ENCODE measurements around the gene ZMYM3.

The ZMYM3 gene

DNA sequence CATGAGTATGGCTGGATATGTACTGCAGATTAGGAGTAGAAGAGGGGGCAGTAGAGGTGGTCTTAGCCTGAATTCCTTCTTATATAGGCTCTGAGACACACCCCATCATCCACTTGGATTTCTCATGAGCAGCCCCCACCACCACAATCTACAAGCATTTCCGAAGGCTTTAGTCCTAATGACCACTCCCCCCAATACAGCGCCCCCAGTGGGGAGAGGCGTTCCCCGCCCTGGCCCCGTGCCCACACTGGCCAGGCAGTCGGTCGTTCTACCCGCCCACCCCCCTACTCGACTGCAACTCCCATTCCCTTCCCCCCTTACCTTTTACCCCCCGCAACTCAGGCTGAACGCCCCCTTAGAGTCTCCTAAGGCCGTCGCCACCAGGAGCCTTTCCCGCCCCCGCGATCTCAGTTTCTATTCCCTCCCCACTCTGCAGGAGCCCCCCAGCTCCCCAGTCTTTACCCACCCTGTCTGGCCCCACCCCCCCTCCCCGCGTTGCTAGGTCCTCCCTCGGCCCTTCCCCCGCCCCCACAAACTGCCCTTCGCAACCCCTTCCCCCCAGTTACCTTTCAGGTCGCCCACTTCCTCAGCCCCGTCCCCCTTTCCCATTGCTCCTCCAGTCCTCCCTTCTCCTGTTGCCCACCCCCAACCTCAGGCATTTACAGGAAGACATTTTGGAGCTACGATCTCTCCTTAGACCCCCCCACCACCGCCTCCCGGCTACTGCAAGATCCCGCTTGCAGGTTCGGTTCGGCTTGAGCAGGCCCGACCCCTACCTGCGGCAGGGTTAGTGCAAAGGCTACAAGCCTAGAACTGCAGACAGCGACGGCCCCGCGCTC lies 468 bp downstream of the ZMYM3 start:
- no peak for DNase-seq (ENCODE audit: low read depth, low spot score)

DNA sequence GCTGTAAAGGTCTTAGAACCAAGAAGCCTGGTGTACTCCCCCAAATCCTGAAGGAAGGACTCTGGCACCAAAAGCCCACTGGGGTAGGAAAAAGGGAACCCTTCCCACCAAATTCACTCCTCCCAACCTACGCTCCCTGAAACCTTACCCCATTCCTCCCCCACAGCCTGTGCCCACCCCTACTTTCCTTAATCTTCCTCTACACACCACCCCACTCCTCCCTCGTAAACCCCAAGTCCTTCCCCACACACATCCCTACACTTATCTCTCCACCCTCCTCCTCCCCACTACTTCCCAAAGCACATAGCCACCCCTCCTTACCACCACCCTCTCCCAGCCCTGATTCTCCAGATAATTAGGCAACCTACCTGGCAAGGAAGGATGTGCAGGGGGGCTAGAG lies 1.7 kb downstream of the ZMYM3 start:
- DNase-seq (ENCODE audit: low read depth, low spot score) = no peak

DNA sequence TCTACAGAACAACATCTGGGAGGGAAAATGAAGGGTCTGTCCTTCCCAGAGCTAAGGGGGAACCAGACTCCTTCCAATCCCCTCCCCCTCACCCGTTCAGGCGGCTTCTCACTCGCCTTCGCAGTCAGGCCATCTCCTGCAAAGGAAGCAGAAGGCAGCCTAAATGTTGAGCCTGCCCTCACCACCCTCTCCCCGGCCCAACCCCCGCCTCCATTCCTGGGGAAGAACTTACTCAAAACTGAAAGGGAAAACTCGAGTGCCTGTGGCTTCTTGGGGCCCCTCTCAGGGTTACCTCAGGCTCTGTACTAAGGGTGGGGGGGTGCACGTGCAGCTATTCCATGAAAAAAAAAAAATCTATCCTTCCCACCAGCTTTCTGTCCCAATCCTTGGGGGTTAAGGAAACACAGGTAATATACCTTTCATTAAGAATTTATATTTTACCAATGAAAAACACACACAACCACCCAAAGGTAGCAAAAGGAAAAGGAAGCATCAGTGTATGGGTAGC lies 2.4 kb downstream of the ZMYM3 start:
- no peak for DNase-seq (ENCODE audit: low read depth, low spot score)

DNA sequence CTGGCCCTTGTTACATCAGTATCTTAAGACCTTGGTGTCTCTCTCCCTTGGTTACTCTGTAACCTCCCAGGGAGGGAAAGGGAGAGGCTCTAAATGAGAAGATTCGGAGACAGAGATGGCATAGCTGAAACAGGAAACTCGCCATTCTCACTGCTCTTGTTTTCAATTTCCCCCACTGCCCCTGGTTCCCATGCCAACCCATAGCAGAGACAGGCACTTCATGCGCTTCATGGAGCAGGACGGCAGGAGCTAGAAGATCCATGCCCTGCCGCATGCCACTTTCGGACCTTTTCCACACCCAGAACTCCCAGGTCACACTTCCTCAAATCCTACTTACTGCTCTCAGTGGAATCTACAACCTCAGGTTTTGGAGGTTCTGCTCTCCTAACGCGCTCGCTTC lies 3.1 kb downstream of the ZMYM3 start:
- DNase-seq (ENCODE audit: low read depth, low spot score) = no peak

DNA sequence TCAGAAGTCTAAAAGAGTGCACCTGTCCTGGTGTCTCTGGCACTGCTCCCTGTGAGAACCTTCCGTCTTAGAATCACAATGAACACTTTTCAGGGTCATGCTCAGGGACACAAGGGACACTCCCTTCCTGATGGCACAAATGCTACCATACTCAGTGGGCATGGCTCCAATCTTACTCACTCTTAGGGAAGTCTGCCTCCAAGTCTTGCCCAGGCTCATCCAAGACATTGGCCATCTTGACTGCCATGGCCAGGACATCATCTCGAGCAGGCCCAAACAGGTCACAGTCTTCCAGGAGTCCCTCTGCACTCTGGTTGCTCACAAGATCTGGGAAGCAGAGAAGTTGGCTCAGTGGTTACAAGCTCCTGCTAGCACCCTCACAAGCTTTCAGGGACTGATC lies 8.8 kb downstream of the ZMYM3 start:
- DNase-seq (ENCODE audit: low read depth, low spot score) = no peak

DNA sequence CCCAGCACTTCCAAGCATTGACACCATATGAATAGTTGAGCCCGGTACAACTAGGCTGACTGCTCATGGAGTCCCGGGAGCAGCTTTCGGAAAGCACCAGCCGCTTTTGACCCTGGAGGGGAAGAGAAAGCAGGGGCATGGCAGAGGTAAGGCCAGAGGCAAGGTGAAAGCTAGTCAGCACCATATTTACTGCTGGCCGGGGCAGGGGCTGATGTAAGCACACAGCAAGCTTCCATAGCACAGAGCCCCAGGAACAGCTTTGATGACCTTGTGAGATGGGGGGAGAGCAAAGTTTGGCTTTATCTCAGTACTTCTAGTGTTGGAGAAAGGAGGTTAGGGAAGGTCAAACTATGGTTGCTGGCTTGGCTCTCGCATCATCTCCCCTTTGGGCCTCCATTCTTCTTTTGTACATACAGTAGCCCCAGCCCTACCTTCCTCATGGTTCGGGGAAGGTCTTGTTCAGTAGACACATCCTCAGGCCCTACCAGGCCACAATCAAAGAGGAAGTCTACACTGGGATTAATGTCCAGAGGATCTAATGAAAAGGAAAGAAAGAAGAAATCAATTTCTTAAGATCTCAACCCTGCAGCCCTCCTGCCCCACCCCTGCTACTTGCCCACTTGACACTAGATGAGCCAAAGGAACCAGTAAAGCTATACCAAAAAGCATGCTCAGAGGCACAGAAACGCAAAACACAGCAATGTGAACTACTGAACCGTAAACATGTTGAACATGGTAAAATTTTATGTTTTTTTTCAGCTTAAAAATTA lies 9.4 kb downstream of the ZMYM3 start:
- DNase-seq (ENCODE audit: low read depth, low spot score) = no peak

DNA sequence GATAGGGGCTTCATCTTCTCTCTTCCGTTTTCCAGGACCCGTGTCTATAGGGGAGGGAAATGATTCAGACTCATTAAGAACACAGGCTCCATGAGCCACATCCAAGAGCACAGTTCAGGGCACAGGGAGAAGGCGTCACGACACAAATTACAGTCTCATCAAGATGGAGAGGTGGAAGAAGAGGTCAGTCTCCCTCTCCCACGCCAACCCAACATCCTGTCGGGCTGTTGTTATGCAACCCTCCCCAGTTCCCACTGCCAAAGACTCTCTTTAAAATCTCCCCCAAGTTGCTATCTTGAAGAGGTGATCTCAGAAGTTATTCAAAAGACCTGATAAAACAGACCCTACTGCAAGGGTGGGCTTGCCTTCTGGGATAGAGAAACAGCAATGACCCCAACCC lies 12.6 kb downstream of the ZMYM3 start:
- no peak for DNase-seq (ENCODE audit: low read depth, low spot score)

DNA sequence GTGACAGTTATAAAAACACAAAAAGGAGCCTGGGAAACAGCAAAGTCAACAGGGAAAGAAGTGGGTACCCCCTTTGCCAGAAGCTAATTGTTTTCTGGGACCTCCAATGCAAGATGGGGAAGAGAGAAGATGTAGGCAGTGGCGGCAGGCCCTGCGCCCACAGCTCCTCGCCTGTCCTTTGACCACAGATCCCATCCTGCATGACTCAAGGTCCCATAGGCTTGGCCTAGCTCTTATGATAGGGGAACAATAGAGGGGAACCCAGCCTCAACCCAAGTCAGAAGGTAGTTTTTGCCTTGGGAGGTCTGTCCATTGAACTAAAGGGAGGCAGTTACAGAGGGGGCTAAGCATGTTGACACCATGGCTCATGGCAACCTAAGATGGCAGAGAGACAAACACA lies 14.2 kb downstream of the ZMYM3 start:
- no peak for DNase-seq (ENCODE audit: low read depth, low spot score)

DNA sequence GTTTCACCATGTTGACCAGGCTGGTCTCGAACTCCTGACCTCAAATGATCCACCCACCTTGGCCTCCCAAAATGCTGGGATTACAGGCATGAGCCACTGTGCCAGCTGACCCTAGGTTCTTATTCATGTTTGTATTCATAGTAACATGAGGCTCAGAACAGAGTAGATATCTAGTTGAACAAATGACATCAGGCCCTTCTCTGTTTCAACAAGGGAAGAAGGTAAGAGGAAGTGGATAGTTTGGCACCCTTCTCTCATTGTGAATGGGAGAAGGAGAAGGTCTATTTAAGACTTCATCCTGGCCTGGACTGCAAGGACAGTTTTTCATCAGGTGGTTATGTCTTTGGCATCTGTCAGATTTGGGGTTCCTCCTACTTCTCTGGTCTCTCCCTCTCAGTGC lies 17.1 kb downstream of the ZMYM3 start:
- no peak for DNase-seq (ENCODE audit: low read depth, low spot score)

DNA sequence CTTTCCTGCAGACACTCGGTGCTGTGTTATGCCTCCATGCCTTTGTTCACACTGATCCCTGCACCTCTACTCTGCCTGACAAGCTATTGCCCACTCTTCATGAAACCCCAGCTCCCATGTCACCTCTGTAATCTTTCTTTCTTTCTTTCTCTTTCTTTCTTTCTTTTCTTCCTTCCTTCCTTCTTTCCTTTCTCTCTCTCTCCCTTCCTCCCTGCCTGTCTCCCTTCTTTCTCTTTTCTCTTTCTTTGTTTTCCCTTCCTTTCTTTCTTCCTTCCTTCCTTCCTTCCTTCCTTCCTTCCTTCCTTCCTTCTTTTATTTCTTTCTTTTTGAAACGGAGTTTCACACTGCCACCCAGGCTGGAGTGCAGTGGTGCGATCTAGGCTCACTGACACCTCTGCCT lies 18.5 kb downstream of the ZMYM3 start:
- no peak for DNase-seq (ENCODE audit: low read depth, low spot score)

DNA sequence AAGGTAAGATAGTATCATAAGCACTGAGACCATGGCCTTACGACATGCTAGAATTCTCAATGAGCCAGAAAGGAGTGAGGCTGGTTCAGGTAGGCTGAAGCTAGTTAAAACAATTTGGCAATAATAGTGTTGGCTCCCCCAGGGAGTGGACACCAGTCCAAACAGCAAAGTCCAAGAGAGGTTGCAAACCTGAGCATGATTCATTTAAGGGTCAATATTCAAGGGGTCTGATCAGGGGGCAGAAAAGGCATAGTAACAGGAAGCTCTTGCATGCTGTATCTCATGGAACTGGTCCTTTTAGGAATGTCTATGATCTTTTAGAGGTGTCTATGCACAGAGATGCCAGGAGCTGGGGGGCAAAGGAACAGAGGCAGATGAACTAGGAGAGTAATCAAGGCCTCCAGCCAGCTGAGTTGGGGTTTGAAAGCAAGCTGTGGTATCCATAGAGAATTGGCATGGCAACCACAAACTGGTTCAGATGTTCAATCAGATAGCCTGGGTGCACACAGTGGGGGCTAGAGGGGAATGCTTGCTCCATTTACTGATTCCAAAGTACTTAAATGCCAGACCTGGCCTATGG lies 25.8 kb downstream of the ZMYM3 start:
- no peak for DNase-seq (ENCODE audit: low read depth, low spot score)

DNA sequence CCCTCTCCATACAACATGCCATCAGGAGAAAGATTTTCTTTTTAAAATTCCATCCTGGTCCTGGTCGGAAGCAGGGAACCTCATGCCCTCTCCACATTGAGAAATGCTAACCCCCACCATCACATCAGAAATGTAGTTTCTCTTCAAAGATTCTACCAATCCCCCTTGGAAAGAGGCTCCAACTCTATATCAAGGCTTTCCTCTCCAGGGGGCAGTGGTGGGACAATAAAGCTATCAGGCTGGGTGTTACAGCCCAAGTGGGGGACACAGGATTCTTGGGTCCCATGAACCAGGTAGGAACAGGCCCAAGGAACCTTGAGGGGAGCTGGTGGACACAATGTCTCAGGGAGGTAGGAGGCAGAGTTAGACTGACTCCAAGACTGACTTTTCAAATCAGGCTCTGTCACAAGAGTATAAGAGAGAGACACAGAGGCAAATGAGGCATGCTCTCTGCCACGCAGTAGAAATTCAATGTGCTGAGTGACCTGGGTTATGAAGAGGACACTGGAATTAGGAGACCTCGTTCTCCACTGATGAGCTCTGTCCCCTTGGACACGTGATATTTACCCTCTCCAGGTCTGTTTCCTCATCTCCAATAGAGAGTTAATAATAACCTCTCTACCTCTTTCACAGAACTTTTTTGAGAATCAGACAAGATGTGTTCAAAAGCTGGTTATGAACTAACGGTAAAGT lies 26.4 kb downstream of the ZMYM3 start:
- DNase-seq (ENCODE audit: low read depth, low spot score) = no peak

DNA sequence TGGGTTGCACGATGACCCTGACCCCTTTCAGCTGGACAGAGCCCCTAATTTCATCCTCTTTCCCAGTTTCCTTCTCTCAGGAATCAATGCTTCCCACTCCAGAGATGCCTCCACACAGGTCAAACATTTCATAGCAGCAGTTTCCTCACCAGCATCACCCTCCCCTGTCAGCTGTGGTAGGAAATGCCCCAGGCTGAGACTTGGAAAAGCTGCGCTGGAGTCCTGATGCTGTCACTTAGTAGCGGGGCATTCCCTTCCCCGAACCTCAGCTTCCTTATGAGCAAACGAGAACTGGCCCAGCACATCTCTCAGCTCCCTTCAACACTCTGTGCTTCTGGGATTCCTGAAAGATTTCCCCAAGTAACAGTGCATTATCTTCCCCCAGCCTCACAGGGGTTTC lies 28.3 kb downstream of the ZMYM3 start:
- DNase-seq (ENCODE audit: low read depth, low spot score) = no peak

DNA sequence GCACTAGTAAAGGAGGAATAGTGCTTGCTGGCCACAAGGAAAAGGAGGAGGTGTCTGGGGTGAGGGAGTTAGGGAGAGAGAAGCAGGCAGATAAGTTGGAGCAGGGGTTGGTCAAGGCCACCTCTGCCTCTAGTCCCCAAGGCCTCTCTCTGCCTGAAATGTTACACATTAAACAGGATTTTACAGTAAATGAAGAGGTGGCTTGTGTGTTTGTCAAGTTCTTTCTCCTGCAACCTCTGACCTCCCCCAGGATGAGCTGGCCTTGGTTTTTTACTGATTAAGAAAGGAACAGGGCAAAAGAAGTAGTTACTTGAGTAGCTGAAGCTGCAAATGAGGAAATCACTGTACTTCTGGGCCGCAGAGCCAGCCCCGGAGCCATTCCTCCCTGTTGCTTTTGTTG lies 28.9 kb downstream of the ZMYM3 start:
- no peak for DNase-seq (ENCODE audit: low read depth, low spot score)

DNA sequence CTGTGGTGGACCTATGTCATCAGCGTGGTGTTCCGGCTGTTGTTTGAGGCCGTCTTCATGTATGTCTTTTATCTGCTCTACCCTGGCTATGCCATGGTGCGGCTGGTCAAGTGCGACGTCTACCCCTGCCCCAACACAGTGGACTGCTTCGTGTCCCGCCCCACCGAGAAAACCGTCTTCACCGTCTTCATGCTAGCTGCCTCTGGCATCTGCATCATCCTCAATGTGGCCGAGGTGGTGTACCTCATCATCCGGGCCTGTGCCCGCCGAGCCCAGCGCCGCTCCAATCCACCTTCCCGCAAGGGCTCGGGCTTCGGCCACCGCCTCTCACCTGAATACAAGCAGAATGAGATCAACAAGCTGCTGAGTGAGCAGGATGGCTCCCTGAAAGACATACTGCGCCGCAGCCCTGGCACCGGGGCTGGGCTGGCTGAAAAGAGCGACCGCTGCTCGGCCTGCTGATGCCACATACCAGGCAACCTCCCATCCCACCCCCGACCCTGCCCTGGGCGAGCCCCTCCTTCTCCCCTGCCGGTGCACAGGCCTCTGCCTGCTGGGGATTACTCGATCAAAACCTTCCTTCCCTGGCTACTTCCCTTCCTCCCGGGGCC lies 29.7 kb downstream of the ZMYM3 start:
- DNase-seq (ENCODE audit: low read depth, low spot score) = no peak

DNA sequence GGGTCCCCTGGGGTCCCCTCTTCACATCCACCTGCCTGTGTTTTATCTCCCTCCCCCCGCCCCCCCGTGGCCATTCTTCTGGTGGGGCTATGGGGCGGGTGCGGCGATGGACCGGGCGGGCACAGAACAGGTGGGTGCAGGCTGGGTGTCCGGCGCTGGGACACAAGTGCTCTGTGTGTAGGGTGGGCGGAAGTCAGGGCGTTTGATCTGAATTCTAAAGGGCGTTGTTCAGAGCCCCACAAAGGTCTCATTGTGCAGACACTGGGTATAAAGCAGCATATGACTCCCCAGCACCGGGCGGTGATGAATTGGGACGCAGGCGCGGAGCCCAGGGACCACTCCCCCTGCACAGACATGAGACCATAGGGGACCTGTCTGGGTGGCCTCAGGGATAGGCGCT lies 31.0 kb downstream of the ZMYM3 start, which contains the start of gene GJB1:
Gene GJB1, plus strand, starts transcription at position 296 of the 400 bp plus-strand sequence. CDS start 484 bp downstream, outside the sequence.
- DNase-seq (ENCODE audit: low read depth, low spot score) = no peak

DNA sequence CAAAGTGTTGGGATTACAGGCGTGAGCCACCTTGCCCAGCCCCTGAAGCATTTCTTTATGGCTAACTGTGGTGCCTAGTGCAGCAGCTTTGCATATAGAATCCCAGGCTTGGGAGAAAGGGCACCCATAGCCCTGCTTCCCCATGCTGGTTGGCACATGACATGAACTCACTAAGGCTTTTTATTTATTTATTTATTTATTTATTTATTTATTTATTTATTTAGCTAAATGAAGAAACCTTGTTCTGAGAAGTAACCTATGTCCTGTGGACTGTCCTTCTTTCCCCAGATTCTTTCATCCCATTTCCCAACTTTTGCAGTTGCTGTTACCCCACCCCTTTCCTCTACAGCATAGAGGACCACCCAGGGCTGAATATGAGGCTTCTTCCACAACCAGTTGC lies 32.8 kb downstream of the ZMYM3 start:
- no peak for DNase-seq (ENCODE audit: low read depth, low spot score)

DNA sequence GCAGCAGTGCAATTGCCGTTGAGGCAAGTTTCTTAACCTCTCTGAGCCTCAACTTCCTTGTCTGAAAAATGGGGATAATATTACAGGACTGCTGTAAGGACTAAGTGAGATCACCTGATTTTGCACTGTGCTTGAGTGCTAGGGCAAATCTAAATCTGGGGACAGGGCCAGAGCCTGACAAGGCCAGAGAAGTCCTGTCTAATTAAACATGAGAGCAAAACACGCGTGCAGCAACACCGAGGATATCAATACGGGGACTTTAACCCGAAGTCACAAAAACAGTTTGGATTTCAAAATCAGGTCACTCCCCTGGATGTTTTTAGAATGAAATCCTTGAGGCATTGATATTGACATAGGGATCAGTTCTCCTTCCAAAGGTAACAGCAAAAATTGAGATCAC lies 36.6 kb downstream of the ZMYM3 start:
- DNase-seq (ENCODE audit: low read depth, low spot score) = no peak

DNA sequence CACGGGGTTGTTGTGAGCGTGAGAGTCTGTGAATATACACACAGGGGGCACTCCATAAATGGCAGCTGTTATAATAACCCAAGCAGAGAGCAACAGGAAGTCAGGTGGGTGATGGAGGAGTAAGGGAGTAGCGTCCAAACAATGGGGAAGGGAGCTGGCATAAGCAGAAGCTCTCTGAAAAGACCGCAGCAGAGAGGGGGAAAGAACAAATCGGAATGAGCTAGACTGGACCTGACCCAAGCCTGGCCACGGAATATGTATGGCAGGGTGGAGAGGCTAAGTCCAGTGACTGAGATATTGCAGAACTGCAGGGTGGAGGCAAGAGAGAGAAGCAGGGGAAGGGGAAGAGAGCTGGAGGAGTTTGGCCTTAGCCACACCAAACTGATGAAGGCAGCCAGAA lies 37.5 kb downstream of the ZMYM3 start:
- no peak for DNase-seq (ENCODE audit: low read depth, low spot score)

DNA sequence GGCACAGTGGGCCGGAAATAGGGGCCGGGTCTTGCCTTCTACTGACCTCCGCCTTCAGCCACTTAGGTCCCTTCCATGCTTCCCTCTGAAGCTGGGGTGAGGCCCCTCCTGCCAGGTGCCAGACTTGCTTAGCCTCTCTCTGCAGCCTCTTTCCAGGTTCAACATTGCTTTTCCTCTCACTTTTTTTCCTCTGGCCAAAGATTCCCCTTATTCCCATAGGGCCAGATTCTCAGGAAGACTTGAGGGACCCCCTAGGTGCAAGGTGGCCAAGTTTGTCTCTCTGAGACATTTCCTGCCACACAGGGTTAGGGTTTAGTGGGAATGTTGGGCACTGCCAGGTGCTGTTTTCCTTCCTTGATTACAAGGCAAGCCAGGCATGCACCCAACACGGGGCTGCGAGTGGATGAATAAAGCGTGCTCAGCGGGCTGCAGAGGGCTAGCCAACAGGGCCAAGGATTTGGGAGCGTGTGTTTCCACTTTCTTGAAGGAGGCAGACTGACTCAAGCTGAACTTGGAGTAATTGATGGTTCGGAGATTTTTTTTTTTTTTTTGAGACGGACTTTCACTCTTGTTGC lies 38.5 kb downstream of the ZMYM3 start:
- no peak for DNase-seq (ENCODE audit: low read depth, low spot score)
